ENCODE data around the gene CPT1A.

CPT1A gene

DNA sequence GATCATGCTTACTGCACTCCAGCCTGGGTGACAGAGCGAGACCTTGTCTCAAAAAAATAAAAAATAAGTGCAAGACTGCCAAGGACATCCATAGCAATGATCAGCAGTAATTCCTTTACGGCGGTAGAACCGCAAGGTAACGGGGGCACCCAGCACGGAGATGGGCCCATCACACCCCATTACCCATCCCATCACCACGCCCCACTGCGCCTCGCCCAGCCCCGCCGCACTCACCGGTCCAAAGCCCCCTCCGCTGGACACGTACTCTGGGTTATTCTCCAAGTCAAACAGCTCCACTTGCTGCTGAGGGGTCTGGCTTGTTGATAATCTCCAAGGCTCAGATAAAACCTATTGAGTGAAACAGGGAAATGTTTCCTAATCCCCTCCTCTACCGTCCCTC lies 81.7 kb downstream of the CPT1A start:
- no peak for DNase-seq (ENCODE audit: low read depth)

DNA sequence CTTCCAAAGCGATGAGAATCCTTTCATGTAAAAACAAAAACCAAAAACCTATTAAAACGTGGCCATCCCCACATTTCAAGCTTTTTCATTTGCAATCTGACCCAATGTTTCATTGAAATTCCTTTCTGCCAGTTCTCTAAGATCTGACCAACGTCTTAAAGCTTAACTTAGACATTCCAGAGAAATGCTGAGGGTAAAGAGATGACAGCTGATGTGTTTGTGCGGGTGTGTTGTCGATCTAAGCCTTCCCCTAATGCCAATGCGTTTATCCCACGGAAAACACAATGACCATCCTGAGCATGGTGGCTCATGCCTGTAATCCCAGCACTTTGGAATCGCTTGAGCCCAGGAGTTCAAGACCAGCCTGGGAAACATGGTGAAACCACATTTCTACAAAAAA lies 84.0 kb downstream of the CPT1A start:
- no peak for DNase-seq (ENCODE audit: low read depth)

DNA sequence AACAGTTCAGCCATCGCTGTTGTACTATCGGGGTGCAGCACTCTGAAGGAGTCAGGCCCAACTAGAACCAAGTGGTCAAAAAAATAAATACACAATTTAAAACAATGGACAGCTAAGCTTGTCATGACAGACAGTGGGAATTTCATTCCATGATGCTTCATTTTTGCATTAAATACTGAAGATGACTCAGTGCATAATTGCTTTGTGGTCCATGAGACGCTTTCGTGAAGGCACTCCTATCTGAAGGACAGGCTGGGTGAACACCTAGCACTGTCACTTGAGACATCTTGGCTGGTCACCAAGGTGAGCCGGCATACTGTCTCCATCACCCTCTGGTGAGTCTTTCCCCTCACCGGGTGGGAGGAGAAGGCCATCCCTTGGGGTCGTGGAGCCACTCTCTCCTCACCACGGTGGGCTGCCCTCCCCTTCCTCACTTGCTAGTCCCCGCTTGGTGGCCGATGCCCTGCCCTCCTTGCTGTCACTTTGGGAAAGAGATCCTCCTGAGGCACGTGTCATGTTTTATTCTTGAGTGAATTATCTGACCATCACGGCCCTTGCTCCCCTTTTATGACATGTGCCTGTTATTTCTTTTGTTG lies 85.4 kb downstream of the CPT1A start:
- DNase-seq (ENCODE audit: low read depth) = no peak

DNA sequence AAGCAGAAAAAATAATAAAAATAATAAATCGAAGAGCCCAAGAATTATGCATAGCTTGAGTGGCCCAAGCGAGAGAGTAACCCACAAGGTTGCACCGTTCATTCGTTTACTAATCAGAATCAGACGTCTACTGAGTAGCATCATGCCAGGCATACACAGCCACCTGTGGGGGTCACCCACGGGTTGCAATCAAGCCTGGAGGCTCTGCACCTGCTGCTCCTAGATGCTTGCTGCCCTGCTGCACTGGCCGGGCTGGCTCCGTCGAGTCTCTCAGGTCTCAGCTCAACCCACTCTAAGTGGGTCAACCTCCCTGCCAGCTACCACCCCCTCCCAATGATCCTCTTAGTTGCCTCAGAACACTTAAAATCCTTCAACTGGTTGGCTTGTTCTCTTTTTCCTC lies 88.4 kb downstream of the CPT1A start:
- no peak for DNase-seq (ENCODE audit: low read depth)

DNA sequence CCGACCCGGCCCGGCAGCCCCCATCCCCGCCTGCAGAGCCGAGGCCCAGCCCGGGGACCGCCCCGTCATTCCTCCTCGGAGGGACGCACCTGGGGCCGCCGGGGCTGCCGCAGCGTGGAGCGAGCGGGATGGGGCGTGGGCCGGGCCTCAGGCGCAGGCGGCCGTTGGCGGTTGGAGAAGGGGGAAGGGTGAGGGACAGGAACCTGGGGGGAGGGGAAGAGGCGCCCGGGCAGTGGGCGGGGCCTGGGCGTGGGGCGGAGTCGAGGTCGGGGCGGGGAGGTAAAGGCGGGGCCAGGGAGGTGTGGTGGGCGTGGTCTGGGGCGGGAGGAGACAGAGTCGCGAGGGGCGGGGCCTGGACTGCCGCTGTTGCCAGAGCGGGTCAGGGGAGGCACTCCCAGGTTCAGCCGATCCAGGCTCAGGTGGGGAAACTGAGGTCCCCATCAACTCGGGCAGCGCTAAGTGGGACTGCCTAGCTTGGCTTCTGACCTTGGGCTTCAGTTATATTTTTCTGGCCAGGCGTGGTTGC lies 90.3 kb downstream of the CPT1A start, which contains the start of gene TESMIN:
TESMIN (minus strand) TSS at position 190 of the 526 bp plus-strand sequence. CDS start 860 bp downstream, outside the sequence.
- DNase-seq (ENCODE audit: low read depth) = peak; percentile 87

DNA sequence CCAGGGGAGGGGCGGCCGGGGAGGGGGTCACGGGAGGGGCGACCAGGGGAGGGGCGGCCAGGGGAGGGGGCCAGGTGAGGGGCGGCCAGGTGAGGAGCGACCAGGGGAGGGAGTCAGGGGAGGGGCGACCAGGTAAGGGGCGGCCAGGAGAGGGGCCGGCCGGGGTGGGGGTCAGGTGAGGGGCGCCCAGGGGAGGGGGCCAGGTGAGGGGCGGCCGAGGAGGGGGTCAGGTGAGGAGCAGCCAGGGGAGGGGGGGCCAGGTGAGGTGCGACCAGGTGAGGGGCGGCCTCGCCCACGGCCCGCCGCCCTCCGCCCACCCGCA lies 90.8 kb downstream of the CPT1A start:
- DNase-seq (ENCODE audit: low read depth) = no peak

DNA sequence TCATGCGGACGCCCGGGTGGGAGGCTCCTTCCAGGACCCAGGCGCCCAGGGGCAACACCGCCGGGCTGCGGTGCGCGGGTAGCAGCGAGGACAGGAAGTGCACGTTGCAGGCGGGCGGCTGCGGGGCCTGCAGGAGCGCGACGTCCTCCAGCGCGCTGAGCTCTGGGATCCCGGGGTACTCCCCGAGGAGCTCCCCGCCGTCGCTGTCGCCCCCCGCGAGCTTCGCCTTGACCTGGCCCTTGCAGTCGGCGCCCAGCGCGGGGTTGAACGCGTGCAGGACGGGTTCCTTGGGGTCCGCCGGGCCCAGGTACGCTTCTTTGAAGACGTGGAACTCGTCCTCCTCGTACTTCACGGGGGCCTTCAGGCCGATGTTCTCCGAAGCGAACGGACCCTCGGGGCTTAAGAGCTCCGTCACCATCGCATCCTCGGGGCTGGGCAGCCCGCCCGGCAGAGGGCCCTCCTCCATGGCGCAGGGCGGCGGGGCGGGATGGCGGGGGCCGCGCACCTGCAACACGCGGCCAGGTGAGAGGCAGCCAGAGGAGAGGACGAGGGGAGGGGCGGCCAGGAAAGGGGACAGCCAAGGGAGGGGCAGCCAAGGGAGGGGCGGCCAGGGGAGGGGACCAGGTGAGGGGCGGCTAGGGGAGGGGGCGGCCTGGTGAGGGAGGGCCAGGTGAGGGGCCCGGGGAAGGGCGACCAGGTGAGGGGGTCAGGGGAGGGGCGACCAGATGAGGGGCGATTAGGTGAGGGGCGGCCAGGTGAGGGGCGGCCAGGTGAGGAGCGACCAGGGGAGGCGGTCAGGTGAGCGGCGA lies 91.3 kb downstream of the CPT1A start:
- peak; percentile 5 for DNase-seq (ENCODE audit: low read depth)

DNA sequence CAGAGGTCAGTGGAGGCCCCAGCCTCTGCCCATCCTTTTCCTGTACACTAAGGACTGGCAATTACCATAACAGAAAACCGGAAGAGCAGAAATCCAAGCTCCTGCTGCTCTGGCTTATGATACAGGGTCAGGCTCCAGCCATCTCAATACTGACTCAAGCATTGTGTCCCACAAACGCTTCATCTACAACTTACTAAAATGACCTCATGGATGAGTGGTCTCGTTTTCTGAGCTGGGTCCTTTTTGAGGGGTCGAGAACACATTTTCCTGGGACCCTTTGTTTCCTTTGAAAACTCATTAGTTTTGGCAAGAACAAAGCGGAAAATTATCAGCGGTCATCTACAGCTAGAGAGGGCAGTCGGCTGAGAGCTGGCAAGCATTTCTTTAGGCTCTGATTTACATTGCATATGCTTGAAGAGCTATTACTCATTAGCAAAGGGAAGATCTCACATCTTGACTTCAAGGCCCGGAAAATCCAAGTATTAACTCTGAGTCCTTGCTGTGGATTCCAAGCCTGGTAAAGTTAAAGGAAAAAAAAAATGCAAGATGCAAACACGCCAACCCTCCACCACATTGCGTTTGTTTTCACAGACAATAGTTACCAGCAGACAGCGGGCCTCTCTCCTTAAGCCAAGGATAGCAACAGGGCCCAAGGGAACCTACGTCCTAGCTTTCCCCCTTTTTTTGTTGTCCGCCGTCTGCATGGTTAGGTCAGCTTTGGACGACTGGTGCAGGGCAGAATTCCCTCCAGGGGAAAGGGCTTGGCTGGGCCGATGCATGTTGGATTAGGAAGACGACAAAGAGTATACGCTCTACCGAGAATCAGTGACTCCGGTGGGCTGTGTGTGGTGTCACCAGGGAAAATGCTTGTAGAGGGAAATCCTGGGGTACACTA lies 92.2 kb downstream of the CPT1A start:
- DNase-seq (ENCODE audit: low read depth) = no peak

DNA sequence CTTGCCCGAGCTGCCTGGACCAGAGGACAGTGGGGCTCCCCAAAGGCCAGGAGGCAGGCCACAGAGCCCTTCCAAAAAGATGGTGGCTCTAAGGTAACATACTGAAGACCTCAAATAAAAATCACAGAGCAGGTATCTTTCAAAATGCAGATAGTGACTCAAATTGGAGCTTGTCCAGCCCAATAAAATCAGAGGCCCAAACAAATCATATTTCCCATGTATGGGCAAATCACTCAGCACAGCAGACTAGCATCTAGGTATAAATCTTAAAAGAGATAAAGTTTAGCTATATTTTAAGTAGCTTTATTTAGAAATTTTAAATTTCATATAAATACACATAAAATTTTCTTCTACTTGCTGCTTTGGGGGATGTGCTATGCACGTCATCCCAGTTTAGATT lies 93.7 kb downstream of the CPT1A start:
- no peak for DNase-seq (ENCODE audit: low read depth)

DNA sequence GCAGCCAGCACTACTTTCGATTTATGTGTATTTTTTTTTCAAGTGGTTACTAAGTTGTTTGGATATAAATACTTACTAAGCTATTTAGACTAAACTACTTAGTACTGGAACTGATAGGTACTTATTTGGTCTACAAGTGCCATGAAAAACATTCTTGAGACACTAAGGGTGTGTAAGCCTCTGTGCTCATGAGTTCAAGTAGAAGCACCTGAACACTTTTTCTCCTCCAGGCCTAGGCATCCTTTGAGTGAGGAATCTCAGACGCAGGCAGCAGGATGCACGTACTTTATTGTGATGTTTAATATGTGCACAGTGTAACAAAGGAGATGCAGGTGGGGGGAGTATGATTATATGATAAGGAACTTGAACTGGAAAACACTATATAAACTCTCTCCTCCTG lies 98.2 kb downstream of the CPT1A start:
- DNase-seq (ENCODE audit: low read depth) = no peak

DNA sequence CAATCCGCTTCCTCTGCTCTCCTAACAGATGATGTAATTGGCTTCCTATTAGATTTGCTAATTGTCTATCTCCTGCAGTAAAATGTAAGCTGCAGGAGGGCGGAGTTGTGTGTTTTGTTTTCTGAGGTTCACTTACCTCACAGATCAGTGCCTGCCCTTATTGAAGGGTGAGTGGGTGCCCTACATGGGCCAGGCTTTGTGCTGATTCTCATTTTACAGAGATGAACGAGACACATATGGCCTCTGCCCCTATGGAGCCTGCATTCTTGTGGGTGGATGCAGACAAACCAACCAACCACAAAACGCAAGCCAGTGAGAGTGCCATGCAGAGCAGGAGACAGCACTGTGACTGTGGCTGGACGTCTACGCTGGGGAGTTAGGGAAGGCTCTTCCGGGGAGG lies 100.3 kb downstream of the CPT1A start:
- DNase-seq (ENCODE audit: low read depth) = no peak

DNA sequence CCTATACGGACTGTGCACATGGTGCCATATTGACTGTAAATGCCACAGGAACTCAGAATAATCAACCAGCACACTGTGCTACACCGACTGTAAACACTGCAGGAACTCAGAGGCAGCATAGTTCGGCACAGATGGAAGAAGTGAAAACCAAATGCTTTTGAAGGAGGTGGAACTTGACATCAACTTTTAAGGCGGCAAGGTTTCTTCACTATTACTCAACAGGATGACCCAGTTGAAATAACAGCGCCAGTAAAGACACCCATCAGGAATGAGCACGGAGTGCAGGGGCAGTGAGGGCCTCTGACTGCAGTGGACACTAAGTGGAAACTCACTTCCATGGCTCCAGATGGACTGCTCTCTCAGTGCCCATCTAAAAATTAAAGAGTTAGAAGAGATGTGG lies 106.1 kb downstream of the CPT1A start:
- DNase-seq (ENCODE audit: low read depth) = no peak

DNA sequence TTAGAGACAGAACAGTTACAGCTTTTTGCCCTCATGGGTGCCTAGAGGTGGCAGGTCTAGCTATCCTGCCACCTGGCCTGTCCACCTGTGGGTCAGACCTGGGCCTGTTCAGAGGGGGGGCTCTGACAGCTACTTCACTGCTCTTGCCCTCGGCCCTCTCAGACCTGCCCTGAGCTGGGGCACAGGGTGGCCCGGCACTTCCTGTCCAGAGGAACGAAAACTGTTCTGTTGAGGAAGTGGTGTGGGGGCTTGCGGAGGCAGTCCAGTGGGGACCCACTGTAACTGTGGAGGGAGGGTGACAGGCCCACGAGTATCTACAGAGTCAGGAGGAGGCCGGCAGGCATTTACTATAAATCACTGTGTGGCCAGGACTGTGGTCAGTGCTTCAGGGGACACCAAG lies 106.6 kb downstream of the CPT1A start:
- DNase-seq (ENCODE audit: low read depth) = no peak

DNA sequence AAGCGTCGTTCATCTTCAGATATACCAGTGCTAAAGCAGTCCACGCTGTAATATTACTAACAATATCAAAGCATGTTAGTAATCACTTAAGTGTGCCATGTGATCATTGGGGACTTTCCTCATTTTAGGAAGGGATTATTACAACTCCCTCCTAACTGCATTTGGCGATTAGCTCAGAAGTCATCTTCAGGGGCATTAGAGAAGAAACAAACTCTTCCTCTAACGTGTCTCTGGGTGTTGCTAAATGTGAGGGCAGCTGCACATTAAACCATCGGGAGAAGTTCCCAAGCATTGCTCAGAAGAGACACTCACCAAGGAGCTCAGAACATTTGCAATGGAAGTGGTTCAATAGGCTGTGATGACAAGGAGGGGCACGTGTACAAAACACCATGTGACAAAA lies 107.6 kb downstream of the CPT1A start:
- DNase-seq (ENCODE audit: low read depth) = no peak

DNA sequence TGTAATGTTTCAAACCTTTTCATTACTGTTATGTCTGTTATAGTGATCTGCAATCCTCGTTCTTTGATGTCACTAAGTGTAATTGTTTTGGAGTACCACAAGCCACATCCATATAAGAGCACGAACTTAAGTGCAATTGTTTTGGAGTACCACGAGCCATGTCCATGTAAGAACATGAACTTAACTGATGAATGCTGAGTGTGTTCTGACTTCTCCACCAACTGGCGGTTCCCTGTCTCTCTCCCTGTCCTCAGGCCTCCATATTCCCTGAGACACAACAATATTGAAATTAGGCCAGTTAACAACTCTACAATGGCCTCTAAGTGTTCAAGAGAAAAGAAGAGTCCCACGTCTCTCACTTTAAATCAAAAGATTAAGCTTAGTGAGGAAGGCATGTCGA lies 113.9 kb downstream of the CPT1A start:
- DNase-seq (ENCODE audit: low read depth) = no peak

DNA sequence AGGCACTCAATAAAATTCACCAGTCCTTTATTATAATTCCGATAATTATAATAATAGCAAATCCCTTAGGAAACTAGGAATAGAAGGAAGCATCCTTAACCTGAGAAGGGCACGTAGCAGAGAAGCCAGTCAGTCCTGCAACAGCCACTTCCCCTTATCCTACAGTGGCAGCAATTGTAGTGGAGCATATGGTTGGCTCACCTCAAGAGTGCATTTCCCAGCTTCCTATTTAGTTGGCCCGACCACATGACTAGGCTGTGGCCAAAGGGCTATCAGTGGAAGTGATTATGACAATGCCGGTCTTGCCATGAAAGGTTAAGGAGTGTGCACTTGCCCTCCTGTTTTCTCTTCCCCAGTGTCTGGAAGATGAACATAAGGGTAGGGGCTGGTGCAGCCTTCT lies 117.4 kb downstream of the CPT1A start:
- DNase-seq (ENCODE audit: low read depth) = no peak

DNA sequence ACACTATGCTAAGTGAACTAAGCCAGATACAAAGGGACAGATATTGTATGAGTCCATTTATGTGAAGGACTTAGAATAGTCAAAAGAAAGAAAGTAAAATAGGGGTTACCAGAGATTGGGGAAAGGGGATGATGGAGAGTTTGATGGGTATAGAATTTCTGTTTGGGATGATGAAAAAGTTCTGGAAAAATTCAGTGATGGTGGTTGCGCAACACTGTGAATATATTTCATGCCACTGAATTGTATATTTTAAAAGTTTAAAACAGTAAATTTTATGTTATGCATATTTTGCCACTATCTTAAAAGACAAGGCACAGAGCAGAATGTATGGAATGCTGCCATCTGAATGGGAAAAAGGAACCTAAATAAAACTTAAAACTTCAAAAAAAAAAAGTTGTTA lies 119.6 kb downstream of the CPT1A start:
- no peak for DNase-seq (ENCODE audit: low read depth)

DNA sequence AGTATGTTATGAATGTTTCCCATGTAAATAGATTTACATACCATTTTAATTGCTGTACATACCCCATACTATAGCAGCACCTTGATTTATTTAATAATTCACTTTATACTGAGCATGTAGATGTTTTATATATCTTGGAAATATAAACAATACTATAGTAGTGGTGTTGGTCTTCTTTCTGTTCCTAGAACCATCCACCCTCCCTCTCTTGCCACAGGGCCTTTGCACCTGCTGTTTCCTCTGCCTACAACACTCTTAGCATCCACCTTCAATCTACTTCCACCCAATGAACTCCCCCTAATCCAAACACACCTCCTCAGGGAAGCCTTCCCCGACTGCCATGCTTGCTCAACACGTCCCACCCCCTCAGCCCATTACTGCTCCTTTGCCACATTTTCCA lies 120.6 kb downstream of the CPT1A start:
- DNase-seq (ENCODE audit: low read depth) = no peak

DNA sequence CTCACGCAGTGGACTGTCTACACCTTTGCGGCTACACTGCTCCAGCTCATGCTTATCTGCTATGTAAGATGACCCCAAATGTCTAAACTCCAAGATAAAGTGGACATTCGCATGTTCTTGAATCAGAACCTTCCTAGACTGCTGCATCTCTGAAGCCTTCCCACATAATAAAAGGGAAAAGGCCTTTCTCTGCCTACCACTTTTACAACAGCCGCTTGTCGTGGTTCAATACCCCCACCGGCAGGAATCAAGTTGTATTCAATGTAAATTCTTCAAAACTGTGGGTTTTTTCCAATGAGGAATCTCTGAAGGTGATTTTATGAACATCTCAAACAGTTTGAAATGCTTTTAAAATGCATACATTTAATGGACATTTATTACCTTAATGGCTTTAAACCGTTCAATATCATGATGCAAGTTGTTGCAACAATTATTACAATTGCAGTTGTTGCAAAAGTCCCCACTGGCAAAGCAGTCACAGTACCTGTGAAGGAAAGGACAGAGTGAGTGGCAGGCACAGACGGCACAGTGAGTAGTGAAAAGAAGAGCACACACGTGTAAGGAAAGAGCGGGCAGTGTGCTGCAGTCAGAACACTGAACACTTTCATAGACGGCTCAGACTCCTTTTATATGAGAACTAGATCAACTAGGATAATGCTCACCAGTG lies 126.1 kb downstream of the CPT1A start:
- DNase-seq (ENCODE audit: low read depth) = no peak

DNA sequence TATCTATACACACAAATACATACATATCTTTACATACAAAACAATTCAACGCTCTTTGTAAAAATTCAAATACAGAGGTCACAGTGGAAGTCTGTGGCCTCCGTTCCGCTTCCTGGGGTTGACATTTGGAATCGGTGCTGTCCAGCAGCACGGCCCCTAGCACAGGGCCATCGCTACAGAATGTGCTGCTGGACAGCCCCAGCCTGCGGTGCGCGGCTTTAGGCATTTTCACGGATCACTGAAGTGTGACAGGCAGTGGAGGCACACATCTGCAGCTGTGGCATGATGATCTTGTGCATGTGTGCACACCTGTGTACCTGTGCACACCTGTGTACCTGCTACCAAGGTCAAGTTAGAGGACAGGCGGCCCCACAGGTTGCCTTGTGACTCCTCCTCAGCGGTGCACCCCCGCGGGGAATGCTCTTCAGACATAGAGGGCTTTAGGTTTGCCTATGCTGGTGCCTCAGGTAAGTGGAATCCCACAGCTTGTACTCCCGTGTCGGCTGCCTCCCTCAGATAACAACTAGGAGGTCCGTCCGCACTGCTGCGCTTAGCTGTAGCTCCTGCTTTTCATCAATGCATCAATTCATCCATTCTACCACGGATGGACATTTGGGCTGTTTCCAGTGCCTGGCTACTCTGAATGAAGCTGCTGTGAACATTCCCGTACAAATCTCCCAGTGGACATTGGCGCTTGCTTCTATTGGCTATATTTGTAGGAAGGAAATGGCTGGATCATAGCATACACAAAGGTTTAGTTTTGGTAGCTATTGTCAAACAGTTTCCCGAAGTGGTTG lies 127.5 kb downstream of the CPT1A start:
- DNase-seq (ENCODE audit: low read depth) = no peak

DNA sequence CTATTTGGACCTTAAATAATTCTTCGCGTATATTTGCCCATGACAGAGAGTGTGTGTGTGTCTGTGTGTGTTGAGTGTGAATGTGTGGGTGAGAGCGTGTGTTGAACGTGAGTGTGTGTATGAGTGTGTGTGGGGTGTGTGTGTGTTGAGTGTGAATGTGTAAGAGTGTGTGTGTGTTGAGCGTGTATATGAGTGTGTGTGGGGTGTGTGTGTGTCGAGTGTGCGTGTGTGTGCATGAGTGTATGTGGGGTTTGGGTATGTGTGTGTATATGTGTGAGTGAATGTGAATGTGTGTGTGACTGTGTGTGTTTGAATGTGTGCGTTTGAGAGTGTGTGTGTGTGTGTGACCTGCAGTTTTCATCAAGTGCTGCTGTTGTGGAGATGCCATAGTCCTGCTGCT lies 130.6 kb downstream of the CPT1A start:
- no peak for DNase-seq (ENCODE audit: low read depth)

Data from activated T-helper 1 cell treated with Interleukin-2 at 50 U/mL for 16 hours (primary cell).